GM18867 (cell line): ENCODE data around the gene ABCA7.

Experiments used
- ATAC-seq: cut with Tn5 transposase; IDR thresholded peaks from one replicate; pipeline ENCODE4 v1.9.1; 2021; ENCODE audit warnings: mild to moderate bottlenecking, moderate library complexity; ENCODE audit not compliant: unreplicated experiment

ABCA7 gene

DNA sequence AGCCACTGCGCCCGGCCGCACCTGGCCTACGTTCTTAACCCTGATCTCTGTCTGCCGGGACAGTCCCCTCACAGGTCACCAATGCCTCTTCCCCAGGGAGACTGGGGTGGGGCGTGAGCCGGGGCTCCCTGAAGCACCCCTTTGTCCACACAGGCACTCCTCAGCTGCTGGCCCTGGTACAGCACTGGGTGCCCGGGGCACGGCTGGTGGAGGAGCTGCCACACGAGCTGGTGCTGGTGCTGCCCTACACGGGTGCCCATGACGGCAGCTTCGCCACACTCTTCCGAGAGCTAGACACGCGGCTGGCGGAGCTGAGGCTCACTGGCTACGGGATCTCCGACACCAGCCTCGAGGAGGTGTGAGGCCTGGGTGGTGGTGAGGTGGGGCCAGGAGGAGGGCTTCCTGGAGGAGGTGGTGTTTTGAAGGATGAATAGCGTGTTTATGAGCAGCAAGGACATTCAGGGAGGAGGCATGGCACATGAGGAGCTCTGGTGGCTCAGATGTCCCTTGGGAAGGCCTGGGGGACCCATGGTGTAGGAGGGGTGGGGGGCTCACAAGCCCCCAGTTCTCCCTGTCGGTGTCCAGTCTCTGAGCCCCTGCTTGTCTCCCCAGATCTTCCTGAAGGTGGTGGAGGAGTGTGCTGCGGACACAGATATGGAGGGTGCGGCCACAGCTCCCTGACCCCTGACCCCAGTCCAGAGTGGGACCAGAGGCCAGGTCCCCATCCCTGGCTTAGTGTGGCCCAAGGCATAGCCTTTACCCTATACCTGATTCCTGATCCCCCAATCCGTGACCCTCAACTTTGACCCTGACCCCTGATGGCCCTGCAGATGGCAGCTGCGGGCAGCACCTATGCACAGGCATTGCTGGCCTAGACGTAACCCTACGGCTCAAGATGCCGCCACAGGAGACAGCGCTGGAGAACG is 13.5 kb downstream of the ABCA7 start:
- ATAC-seq: no peak

- no peak for ATAC-seq
These were observed 14.5 kb downstream of the ABCA7 start for GRCh38 chr19:1054102-1055027.

GRCh38 chr19:1055028-1055425 is 15.1 kb downstream of the ABCA7 start:
- ATAC-seq: no peak

- ATAC-seq: no peak
These were observed 16.1 kb downstream of the ABCA7 start for GRCh38 chr19:1055886-1056620.

DNA sequence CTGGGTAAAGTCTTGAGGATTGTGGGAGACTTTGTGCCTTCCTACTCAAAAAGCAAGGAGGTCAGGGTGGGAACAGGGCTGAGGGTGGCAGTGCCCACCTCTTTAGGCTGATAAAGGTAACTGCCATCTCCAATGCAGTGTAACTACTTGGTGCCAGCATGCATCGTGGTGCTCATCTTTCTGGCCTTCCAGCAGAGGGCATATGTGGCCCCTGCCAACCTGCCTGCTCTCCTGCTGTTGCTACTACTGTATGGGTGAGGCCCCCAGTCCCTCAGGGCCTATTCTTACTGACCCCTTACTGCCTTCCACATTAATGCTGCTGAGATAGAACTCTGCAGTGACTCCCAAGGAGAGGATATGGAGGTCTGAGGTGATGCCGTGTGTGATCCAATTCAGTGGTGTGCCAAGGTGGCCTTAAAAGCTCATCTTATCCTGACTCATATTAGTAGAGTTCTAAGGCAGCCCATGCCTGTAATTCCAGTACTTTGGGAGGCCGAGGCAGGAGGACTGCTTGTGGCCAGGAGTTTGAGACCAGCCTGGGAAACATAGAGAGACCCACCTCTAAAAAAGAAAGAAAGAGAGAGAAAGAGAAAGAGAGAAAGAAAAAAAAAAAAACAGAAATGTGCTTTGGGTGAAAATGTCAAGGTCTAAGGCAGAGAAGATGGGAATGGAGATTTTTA is 17.4 kb downstream of the ABCA7 start:
- no peak for ATAC-seq

- no peak for ATAC-seq
These were observed 18.2 kb downstream of the ABCA7 start for GRCh38 chr19:1058112-1058511.

GRCh38 chr19:1060689-1061088 is 20.8 kb downstream of the ABCA7 start:
- no peak for ATAC-seq

DNA sequence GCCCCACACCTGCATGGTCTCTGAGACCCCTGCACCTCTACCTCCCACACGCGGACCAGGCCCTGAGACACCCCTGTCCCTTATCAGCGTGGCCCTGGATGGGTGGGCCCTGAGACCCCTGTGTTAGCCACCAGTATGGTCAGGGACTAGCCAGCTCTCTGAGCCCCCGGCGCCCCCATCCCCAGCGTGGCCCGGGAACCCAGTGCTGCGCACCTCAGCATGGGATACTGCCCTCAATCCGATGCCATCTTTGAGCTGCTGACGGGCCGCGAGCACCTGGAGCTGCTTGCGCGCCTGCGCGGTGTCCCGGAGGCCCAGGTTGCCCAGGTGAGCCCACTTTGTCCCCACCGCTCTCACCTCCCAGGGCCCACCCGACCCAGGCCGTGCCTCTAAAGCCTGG is 22.1 kb downstream of the ABCA7 start:
- no peak for ATAC-seq

DNA sequence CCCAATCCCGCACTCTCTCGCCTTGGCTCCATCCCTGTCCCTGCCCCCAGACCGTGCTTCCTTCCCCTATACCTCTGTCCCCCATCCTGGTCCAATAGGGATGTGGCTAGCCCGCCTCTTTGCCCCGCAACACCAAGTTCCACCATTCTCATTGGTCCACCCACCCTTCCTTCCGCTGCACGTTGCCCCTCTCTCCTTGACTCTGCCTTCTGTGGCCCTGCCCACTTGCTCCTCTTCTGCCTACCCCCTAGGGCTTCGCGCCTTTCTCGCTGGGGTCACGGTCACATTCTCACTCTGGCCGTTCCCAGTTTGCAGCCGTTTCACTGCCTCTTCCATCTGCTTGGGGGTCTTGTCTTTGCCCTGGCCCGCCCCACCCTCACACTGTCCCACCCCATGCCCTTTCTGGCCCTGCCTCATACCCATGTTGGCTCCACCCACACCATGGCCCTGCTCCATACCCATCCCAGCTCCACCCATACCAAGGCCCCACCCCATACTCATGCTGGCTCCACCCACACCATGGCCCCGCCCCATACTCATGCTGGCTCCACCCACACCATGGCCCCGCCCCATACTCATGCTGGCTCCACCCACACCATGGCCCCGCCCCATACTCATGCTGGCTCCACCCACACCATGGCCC is 22.6 kb downstream of the ABCA7 start:
- ATAC-seq: no peak

- no peak for ATAC-seq
These were observed 23.4 kb downstream of the ABCA7 start for GRCh38 chr19:1063030-1063908.

DNA sequence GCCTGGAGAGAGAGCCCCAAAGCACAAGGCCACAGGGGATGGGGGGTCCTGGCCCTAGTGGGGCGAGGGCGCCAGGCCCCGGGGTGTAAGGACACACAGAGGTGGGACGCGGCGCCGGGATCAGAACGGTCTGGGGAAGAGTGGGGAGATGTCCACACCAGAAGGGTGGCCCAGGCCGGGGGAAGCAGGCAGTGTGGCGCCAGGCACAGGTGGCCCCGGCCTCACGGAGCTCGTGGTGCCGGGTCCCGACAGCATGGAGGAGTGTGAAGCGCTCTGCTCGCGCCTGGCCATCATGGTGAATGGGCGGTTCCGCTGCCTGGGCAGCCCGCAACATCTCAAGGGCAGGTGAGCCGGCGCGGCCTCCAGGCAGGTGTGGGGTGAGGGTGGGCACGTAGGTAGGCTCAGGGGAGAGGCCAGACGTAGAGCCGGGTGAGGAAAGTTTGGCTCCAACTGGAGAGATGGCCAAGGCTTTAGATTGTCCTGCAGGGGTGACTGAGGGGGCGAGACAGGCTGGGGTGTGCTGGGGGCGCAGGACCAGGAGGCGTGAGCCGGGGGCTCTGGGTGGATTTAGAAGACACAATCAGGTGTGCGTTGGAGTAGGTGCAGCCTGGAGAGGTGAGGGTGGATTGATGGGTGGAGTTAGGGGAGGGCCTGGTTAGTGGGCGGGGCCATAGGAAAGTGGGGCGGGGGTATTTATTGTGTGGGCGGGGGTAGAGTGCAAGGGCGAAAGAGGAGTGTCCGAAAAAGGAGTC is 24.2 kb downstream of the ABCA7 start:
- ATAC-seq: no peak

DNA sequence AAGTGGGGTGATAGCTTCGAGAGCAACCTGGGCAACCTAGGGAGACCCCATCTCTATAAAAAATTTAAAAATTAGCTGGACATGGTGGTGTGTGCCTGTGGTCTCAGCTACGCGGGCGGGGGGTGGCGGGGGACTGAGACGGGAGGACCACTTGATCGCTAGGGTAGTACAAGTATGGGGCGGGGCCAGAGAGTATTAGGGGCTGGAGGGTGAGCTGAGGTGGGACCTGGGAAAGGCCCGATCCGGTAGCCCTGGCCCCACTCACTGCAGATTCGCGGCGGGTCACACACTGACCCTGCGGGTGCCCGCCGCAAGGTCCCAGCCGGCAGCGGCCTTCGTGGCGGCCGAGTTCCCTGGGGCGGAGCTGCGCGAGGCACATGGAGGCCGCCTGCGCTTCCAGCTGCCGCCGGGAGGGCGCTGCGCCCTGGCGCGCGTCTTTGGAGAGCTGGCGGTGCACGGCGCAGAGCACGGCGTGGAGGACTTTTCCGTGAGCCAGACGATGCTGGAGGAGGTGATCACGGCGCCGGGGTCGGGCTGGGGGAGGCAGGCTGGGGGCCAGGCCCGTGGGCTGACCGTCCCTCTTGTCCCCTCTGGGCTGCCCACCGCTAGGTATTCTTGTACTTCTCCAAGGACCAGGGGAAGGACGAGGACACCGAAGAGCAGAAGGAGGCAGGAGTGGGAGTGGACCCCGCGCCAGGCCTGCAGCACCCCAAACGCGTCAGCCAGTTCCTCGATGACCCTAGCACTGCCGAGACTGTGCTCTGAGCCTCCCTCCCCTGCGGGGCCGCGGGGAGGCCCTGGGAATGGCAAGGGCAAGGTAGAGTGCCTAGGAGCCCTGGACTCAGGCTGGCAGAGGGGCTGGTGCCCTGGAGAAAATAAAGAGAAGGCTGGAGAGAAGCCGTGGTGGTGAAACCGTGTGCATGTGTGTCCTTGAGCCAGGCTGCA is 25.0 kb downstream of the ABCA7 start:
- ATAC-seq: peak; percentile 33

GRCh38 chr19:1065606-1066109 is 25.8 kb downstream of the ABCA7 start:
- no peak for ATAC-seq

- no peak for ATAC-seq
These were observed 26.4 kb downstream of the ABCA7 start for GRCh38 chr19:1066251-1066747.

DNA sequence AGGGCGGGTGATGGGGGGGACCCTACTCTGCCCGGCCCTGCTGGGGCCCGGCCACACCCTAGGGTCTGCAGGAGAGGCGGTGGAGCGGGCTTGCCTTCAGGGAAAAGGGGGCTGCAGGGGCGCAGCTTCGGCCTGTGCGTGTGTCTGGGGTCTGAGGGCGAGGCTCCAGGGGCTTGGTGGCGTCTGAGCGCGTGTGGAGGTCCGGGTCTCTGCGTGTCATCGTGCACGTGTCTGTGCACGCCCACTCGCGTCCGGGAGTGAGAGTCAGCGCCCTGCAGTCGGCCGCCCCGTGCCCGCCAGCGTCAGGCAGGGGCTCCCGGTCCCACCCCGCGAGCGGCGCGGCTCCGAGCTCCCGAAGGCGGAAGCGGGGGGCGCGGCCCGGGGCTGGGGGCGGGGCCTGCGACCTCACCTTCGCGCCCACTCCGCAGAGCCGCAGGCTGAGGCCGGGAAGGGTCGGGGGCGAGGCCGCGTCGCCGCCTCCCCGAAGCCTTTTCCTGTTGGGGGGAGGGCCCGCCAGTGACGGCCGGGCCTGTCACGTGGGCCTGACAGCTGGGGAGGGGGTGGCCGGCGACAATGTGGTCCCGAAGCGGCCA is 26.9 kb downstream of the ABCA7 start, which contains the start of gene ARHGAP45:
Gene ARHGAP45, plus strand, starts transcription at position 420 of the 593 bp plus-strand sequence. CDS start 239 bp downstream, outside the sequence.
- no peak for ATAC-seq

DNA sequence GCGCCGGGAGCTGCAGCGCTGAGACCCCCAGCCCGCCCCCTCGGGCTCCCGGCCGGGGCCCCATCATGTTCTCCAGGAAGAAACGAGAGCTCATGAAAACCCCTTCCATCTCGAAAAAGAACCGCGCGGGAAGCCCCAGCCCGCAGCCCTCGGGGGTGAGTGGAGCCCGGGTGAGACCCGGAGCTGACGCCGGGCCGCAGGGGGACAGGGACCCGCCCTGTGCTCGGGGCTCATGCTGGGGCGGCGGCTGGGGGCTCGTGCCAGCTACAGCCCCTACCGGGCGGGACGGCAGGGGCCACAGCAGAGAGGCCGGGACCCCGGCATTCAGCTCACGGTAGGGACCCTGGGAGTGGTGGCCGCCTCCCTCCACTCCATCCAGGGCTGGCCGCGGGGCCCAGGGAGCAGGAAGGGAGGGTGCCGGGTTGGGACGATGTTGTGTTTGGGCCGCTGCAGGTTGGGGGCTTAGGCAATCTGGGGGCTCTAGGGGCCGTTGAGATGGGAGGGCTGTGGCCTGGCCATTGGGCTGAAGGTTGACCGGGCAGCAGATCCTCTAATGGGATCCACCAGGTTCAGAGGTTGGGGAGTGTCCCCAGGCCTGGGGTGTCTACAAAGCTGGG is 27.5 kb downstream of the ABCA7 start:
- no peak for ATAC-seq
